B cell (primary cell): ENCODE measurements around the gene KRT24.

ENCODE experiments used
- EZH2 ChIP-seq: IDR thresholded peaks from 2 replicates; pipeline ENCODE4 v1.6.1; 2012; ENCODE audit warnings: borderline replicate concordance, low read depth, mild to moderate bottlenecking, moderate library complexity, low read length; ENCODE audit not compliant: insufficient read depth, poor library complexity, severe bottlenecking
- TF ChIP-seq, protein P1 (sequence below): fragments of 200-600 bp; IDR thresholded peaks from one replicate; pipeline ENCODE4 v1.8.0; 2022; ENCODE audit warnings: antibody characterized with exemption, mild to moderate bottlenecking

DNA sequence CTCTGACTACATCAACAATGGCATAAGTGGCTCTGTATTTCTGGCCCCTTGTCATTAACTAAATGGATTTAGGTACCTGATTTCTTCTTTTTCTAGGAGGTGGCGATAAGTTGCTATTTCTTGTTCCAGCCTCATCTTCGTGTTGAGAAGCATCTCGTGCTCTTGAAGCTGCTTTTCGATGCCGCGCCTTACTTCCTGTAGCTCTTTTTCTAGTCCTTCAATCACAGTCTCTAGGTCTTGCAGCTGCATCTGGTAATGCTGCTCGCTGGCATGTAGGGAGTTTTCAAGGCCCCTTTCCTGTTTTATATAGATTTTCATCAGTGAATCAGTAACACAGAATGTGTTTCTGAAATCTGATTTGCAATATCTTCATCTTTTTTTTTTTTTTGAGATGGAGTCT is 43.6 kb downstream of the KRT24 start:
- TF ChIP-seq, protein P1, sequence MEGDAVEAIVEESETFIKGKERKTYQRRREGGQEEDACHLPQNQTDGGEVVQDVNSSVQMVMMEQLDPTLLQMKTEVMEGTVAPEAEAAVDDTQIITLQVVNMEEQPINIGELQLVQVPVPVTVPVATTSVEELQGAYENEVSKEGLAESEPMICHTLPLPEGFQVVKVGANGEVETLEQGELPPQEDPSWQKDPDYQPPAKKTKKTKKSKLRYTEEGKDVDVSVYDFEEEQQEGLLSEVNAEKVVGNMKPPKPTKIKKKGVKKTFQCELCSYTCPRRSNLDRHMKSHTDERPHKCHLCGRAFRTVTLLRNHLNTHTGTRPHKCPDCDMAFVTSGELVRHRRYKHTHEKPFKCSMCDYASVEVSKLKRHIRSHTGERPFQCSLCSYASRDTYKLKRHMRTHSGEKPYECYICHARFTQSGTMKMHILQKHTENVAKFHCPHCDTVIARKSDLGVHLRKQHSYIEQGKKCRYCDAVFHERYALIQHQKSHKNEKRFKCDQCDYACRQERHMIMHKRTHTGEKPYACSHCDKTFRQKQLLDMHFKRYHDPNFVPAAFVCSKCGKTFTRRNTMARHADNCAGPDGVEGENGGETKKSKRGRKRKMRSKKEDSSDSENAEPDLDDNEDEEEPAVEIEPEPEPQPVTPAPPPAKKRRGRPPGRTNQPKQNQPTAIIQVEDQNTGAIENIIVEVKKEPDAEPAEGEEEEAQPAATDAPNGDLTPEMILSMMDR: no peak
- TF ChIP-seq EZH2: no peak
